ENCODE results near the gene ZFHX3.

GRCh38 chr16:73040136-73040535, 7.8 kb downstream of the ZFHX3 start:
- TF ChIP-seq EZH2 (IDR thresholded peaks at IDR 0.05; ENCODE audit: borderline replicate concordance, insufficient read depth, low read depth, low read length, poor library complexity, severe bottlenecking), result no peak
- no peak for TF ChIP-seq CTCF (IDR thresholded peaks at IDR 0.05)

Measured in B cell (primary cell).